HCT116 (cell line): ENCODE results near the gene P4HA1. TPM values are rescaled to one million over a fixed set of nuclear protein-coding genes. Genes with fewer than 3 reads are reported as not detected.

Experiments
- ATAC-seq: fragments of 200-7000 bp; cut with Tn5 transposase; 2 replicates; pipeline ENCODE4 v1.9.1; 2020; ENCODE audit warnings: mild to moderate bottlenecking, moderate library complexity
- BruUV-seq: library from RNA; stranded (reverse); fragments of 400-500 nt; replicated peaks from 2 replicates; lab custom pipeline; 2021; lab: Mats Ljungman, UMichigan
- CTCF ChIA-PET: fragments of 300-600 bp; sonication (Branson Sonifier 250); formaldehyde crosslinking; loops from one replicate; lab custom pipeline; 2021; ENCODE audit warnings: antibody characterized with exemption; lab: Charles Lee
- POLR2A ChIA-PET: fragments of 300-600, 350-600 bp; sonication (Branson Sonifier 250); formaldehyde crosslinking; loops from one replicate; lab custom pipeline; 2021; ENCODE audit warnings: antibody characterized with exemption; lab: Charles Lee
- RAD21 ChIA-PET, 2 experiments: fragments of 300-600 bp; sonication (Branson Sonifier 250); formaldehyde crosslinking; loops; one replicate each; lab custom pipeline; 2023; ENCODE audit warnings: low total read pairs in 2 of 2; ENCODE audit not compliant: uncharacterized antibody in 2 of 2, unreplicated experiment in 2 of 2, low non-redundant PET in 1 of 2; lab: Charles Lee
- DNase-seq: peaks from one replicate; pipeline ENCODE4 v3.0.0-alpha.2; 2010; ENCODE audit warnings: low read depth, low spot score
- H2AFZ ChIP-seq: fragments of 200-600 bp; shearing (Covaris generic), sonication (generic); 2 replicates; pipeline ENCODE4 v1.6.1; 2017; ENCODE audit warnings: low read depth, mixed run types, mixed read lengths, antibody characterized with exemption, low read length; ENCODE audit not compliant: poor library complexity, severe bottlenecking
- H3K27ac ChIP-seq: 2 replicates; pipeline ENCODE4 v1.5.1; 2012; ENCODE audit warnings: low read depth, low read length
- H3K27me3 ChIP-seq: fragments of 200-600 bp; sonication (generic); 2 replicates; pipeline ENCODE4 v1.6.1; 2016; ENCODE audit warnings: mixed run types, low read length, mixed read lengths; ENCODE audit not compliant: insufficient read depth
- H3K36me3 ChIP-seq, 2 experiments: fragments of 200-500 bp in 1 of 2; fragments of 200-600 bp in 1 of 2; sonication (Bioruptor generic) in 1 of 2; sonication (generic) in 1 of 2; 2 replicates each; pipeline versions ENCODE4 v1.5.1 to v1.6.1; 2014 to 2016; ENCODE audit warnings: low read length in 2 of 2, inconsistent platforms in 1 of 2, mixed read lengths in 1 of 2, mixed run types in 1 of 2; ENCODE audit not compliant: insufficient read depth in 2 of 2, control insufficient read depth in 1 of 2
- H3K4me1 ChIP-seq, 2 experiments: fragments of 200-600 bp in 1 of 2; sonication (generic) in 1 of 2; 2 replicates each; pipeline versions ENCODE4 v1.5.1 to v1.6.1; 2012 to 2017; ENCODE audit warnings: low read length in 2 of 2, inconsistent platforms in 1 of 2, mild to moderate bottlenecking in 1 of 2, mixed read lengths in 1 of 2, mixed run types in 1 of 2, moderate library complexity in 1 of 2; ENCODE audit not compliant: insufficient read depth in 2 of 2, control insufficient read depth in 1 of 2
- H3K4me2 ChIP-seq: fragments of 200-600 bp; sonication (generic); 2 replicates; pipeline ENCODE4 v1.6.1; 2017; ENCODE audit warnings: mixed run types, low read length, mixed read lengths
- H3K4me3 ChIP-seq, 2 experiments: fragments of 200-600 bp in 1 of 2; sonication (generic) in 1 of 2; replicated peaks in 1 of 2; 2 replicates each; pipeline ENCODE4 v1.5.1; 2011 to 2016; ENCODE audit warnings: low read length in 2 of 2, control low read depth in 1 of 2, low read depth in 1 of 2, mild to moderate bottlenecking in 1 of 2, mixed read lengths in 1 of 2, mixed run types in 1 of 2
- H3K79me2 ChIP-seq: fragments of 200-600 bp; sonication (generic); 2 replicates; pipeline ENCODE4 v1.6.1; 2017; ENCODE audit warnings: mild to moderate bottlenecking, mixed run types, low read length, moderate library complexity, mixed read lengths; ENCODE audit not compliant: insufficient read depth
- H3K9ac ChIP-seq: fragments of 200-600 bp; sonication (generic); 2 replicates; pipeline ENCODE4 v1.6.1; 2016; ENCODE audit warnings: low read length, mixed read lengths
- H3K9me2 ChIP-seq: fragments of 200-600 bp; sonication (generic), shearing (Covaris generic); 2 replicates; pipeline ENCODE4 v1.6.1; 2017; ENCODE audit warnings: mixed run types, mild to moderate bottlenecking, moderate library complexity; ENCODE audit not compliant: insufficient read depth
- H3K9me3 ChIP-seq, 2 experiments: fragments of 200-500 bp in 1 of 2; fragments of 200-600 bp in 1 of 2; sonication (Bioruptor generic) in 1 of 2; sonication (generic) in 1 of 2; 2 replicates each; pipeline ENCODE4 v1.6.1; 2014 to 2017; ENCODE audit warnings: low read length in 2 of 2, mixed read lengths in 2 of 2, inconsistent platforms in 1 of 2, low read depth in 1 of 2, mild to moderate bottlenecking in 1 of 2, mixed run types in 1 of 2, moderate library complexity in 1 of 2; ENCODE audit not compliant: control insufficient read depth in 1 of 2, insufficient read depth in 1 of 2
- H4K20me1 ChIP-seq: fragments of 200-600 bp; sonication (generic), shearing (Covaris generic); 2 replicates; pipeline ENCODE4 v1.6.1; 2017; ENCODE audit warnings: mixed run types, mild to moderate bottlenecking, moderate library complexity; ENCODE audit not compliant: insufficient read depth
- CEBPB ChIP-seq: IDR thresholded peaks from 2 replicates; pipeline ENCODE4 v1.6.1; 2012; ENCODE audit warnings: low read depth
- POLR2AphosphoS5 ChIP-seq: IDR thresholded peaks from 2 replicates; pipeline ENCODE4 v1.6.1; 2011; ENCODE audit warnings: mild to moderate bottlenecking, low read depth, low read length, moderate library complexity
- RAD21 ChIP-seq: IDR thresholded peaks from 2 replicates; pipeline ENCODE4 v1.6.1; 2012; ENCODE audit warnings: low read depth, mild to moderate bottlenecking
- intact Hi-C: fragments of 100-400 bp; cut with micrococcal nuclease; formaldehyde crosslinking; loops from 2 replicates; pipeline ENCODE4 v1.10.0; 2022
- total RNA-seq: library from RNA; stranded (reverse); gene quantifications from one replicate; pipeline ENCODE4 v1.2.1, GENCODE V29; 2021; ENCODE audit not compliant: unreplicated experiment

Gene P4HA1
- total RNA-seq, 1 experiment from 2014 or later, result 49.7 TPM

GRCh38 chr10:72981882-72982529 lies 114.7 kb downstream of the P4HA1 start:
- H3K4me1 ChIP-seq, result no peaks in the 10 kb centered on the region
- no peak overlapping the region for H3K4me2 ChIP-seq
- no peaks in the 10 kb centered on the region for H4K20me1 ChIP-seq
- H3K79me2 ChIP-seq, result no peaks in the 10 kb centered on the region
- DNase-seq (no peak), ATAC-seq (no peak)
- H3K9ac ChIP-seq, result no peak overlapping the region
- no peaks in the 10 kb centered on the region for H3K9me2 ChIP-seq
- intact Hi-C loops, result no loop called here
- BruUV-seq, result no TSS peak
- ChIA-PET CTCF (no interaction called here), POLR2A (no interaction called here), RAD21 (no interaction called here)
- no peak overlapping the region for H2AFZ ChIP-seq
- H3K4me3 ChIP-seq, result no peak overlapping the region
- TF ChIP-seq POLR2AphosphoS5 (peak; percentile 24; the same call in 1 of the 2 replicates), RAD21 (no peak)
- H3K36me3 ChIP-seq, result no peaks in the 10 kb centered on the region
- H3K9me3 ChIP-seq, result peaks cover 7% of the 10 kb centered on the region in 2 experiments; a peak in 3 of 4 replicates
- H3K27ac ChIP-seq, result no peak overlapping the region
- H3K27me3 ChIP-seq, result no peaks in the 10 kb centered on the region

GRCh38 chr10:72981028-72981881 lies 115.4 kb downstream of the P4HA1 start:
- CTCF ChIA-PET, result no interaction called here
- intact Hi-C loops, result no loop called here

More at GRCh38 chr10:72981028-72981881, 115.4 kb downstream of the P4HA1 start:
- Histone ChIP-seq H3K9ac (no peak overlapping the region), H2AFZ (no peak overlapping the region), H3K9me2 (no peaks in the 10 kb centered on the region), H3K4me3 (no peak overlapping the region), H3K4me2 (no peak overlapping the region), H3K36me3 (no peaks in the 10 kb centered on the region), H3K27me3 (no peaks in the 10 kb centered on the region), H3K4me1 (no peaks in the 10 kb centered on the region), H4K20me1 (no peaks in the 10 kb centered on the region), H3K79me2 (no peaks in the 10 kb centered on the region), H3K9me3 (peaks cover 7% of the 10 kb centered on the region in 2 experiments; a peak in 3 of 4 replicates), H3K27ac (no peak overlapping the region)
- DNase-seq, result no peak
- ChIA-PET RAD21 (no interaction called here), POLR2A (no interaction called here)
- no peak for ATAC-seq
- TF ChIP-seq CEBPB, result no peak
- BruUV-seq, result no TSS peak
